ENCODE data around the gene BRD7.
"Not testable (repeated sequence)": the region's sequence is repeated elsewhere in the genome, so short reads cannot be mapped to it uniquely, and the experiment has no call there.

The BRD7 gene

GRCh38 chr16:50359626-50360025, 9.2 kb downstream of the BRD7 start:
- TF ChIP-seq, protein P1, sequence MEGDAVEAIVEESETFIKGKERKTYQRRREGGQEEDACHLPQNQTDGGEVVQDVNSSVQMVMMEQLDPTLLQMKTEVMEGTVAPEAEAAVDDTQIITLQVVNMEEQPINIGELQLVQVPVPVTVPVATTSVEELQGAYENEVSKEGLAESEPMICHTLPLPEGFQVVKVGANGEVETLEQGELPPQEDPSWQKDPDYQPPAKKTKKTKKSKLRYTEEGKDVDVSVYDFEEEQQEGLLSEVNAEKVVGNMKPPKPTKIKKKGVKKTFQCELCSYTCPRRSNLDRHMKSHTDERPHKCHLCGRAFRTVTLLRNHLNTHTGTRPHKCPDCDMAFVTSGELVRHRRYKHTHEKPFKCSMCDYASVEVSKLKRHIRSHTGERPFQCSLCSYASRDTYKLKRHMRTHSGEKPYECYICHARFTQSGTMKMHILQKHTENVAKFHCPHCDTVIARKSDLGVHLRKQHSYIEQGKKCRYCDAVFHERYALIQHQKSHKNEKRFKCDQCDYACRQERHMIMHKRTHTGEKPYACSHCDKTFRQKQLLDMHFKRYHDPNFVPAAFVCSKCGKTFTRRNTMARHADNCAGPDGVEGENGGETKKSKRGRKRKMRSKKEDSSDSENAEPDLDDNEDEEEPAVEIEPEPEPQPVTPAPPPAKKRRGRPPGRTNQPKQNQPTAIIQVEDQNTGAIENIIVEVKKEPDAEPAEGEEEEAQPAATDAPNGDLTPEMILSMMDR (IDR thresholded peaks at IDR 0.05; ENCODE audit: borderline replicate concordance, insufficient read depth, low read depth, low read length): no peak
- H3K4me3 ChIP-seq (ENCODE audit: low read depth, low read length): no peak overlapping the region

DNA sequence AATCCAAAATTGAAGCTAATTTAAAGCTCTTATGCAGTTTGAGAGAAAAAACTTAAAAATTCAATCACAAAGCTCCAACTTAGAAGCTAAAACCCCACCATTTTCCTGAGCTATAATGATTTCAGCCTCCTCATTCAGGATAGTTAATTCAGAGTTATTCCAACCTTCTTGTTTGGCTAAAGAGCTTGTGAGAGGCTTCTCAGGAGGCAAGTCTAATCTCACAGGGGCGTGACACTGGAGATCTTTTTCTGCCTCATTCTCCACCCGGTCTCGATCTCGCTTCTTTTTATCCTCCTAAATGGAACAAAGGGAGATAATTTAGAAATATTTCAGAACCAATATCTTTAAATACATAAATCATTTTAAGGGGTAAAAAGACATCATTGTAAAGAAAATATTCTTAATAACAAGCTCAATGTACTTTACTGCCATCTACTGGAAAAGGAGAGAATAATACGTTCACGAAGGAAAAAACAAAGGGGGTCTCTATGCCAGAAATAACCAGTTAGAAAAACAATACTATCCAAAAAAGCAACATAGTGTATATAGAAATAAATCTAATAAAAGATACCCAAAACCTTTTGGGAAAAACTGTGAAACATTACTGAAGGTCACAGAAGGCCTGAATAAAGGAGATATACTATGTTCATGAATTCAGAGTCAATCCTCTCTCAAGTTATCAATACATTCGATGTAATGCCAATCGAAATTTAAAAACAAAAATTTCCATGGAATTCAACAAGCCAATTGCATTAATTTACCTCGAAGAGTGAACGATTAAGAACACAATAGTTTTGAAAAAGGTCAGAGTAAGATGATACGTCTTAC, 13.9 kb downstream of the BRD7 start:
- H3K4me3 ChIP-seq (ENCODE audit: low read depth, low read length): no peak overlapping the region
- TF ChIP-seq, protein P1 (IDR thresholded peaks at IDR 0.05; ENCODE audit: borderline replicate concordance, insufficient read depth, low read depth, low read length): no peak

DNA sequence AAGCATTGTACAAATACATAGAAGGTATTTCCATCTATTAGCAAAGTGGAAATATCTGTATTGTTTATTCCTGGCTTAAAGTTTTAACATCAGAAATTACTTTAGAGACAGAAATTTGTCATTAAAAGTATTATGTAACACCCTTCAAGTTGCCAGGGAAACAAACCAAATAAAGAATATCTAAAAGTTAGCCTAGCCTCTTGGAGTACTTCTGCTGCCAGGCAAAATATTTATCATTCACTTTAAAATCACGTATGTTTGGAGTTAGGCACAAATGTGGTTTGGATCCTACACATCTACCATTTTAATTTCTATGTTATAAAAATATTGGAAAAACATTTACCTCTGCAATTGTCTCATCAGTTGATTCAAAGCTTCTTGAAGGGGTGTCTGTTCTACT, 14.7 kb downstream of the BRD7 start:
- TF ChIP-seq, protein P1 (IDR thresholded peaks at IDR 0.05; ENCODE audit: borderline replicate concordance, insufficient read depth, low read depth, low read length): no peak
- no peak overlapping the region for H3K4me3 ChIP-seq (ENCODE audit: low read depth, low read length)

GRCh38 chr16:50351952-50352351, 16.8 kb downstream of the BRD7 start:
- H3K4me3 ChIP-seq (ENCODE audit: low read depth, low read length): no peak overlapping the region
- TF ChIP-seq, protein P1 (IDR thresholded peaks at IDR 0.05; ENCODE audit: borderline replicate concordance, insufficient read depth, low read depth, low read length): no peak

DNA sequence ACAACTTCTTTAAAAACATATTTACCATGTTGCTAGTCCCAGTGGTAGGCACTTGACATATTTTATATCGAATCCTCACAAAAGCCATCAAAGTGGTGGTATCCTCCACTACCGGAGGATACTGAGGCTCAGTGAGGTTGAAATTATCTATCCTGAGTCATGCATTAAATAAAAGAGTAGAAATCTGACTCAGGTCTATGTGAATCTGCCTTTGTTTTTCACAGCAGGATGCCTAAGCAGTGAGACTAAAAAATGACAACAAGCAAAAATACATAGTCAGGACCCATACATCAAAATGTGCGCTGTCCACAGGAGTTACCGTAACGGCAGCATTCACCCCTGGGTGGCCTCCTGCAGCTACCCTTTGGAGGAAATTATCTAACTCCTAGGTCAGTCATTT, 17.7 kb downstream of the BRD7 start:
- TF ChIP-seq, protein P1 (IDR thresholded peaks at IDR 0.05; ENCODE audit: borderline replicate concordance, insufficient read depth, low read depth, low read length): no peak
- no peak overlapping the region for H3K4me3 ChIP-seq (ENCODE audit: low read depth, low read length)

DNA sequence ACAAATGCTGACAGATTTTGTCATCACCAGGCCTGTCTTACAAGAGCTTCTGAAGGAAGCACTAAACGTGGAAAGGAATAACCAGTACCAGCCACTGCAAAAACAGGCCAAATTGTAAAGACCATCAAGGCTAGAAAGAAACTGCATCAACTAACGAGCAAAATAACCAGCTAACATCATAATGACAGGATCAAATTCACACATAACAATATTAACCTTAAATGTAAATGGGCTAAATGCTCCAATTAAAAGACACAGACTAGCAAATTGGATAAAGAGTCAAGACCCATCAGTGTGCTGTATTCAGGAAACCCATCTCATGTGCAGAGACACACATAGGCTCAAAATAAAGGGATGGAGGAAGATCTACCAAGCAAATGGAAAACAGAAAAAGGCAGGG, 23.6 kb downstream of the BRD7 start:
- H3K4me3 ChIP-seq (ENCODE audit: low read depth, low read length): not testable (repeated sequence)

- H3K4me3 ChIP-seq (ENCODE audit: low read depth, low read length): not testable (repeated sequence)
Measured at GRCh38 chr16:50343566-50343965, 25.2 kb downstream of the BRD7 start.

DNA sequence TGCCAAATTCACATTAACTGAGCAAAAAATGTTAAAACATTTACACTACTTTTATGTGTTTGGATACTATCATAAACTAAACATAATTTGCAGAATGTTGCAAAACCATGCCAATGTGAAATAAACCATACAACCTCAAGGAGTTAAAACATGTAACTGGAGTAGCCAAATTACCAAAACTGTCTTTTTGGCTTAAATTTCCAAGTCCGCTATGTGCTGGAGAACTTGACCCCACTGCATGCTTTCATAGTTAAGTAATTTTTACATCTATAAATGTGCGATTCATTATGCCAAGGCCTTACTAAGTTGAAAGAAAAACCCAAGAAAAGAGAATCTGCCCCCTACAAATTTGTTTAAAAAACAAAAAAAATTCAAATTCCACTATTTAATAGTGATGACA, 28.2 kb downstream of the BRD7 start:
- H3K4me3 ChIP-seq (ENCODE audit: low read depth, low read length): no peak overlapping the region
- TF ChIP-seq, protein P1 (IDR thresholded peaks at IDR 0.05; ENCODE audit: borderline replicate concordance, insufficient read depth, low read depth, low read length): no peak

Measured in GM12875 (cell line).